WERI-Rb-1 (cell line): ENCODE results near the gene OR10A4.

Experiments
- DNase-seq: peaks from one replicate; pipeline ENCODE4 v3.0.0-alpha.2; 2020
- H3K27ac ChIP-seq: fragments of 250-450 bp; sonication (Bioruptor Pico); 2 replicates; pipeline ENCODE4 v1.5.1; 2020; ENCODE audit warnings: mild to moderate bottlenecking, moderate library complexity
- H3K27me3 ChIP-seq: fragments of 250-450 bp; sonication (Bioruptor Pico); 2 replicates; pipeline ENCODE4 v1.5.1; 2021; ENCODE audit warnings: mild to moderate bottlenecking, low read depth, moderate library complexity; ENCODE audit not compliant: insufficient read depth, severe bottlenecking
- H3K36me3 ChIP-seq: fragments of 250-450 bp; sonication (Bioruptor Pico); 2 replicates; pipeline ENCODE4 v1.5.1; 2020; ENCODE audit warnings: mild to moderate bottlenecking, moderate library complexity
- H3K4me3 ChIP-seq: 2 replicates; pipeline ENCODE4 v1.5.1; 2011; ENCODE audit warnings: low read depth, mild to moderate bottlenecking, control low read depth, low read length
- H3K9me3 ChIP-seq: fragments of 250-450 bp; sonication (Bioruptor Pico); 2 replicates; pipeline ENCODE4 v1.5.1; 2021; ENCODE audit warnings: mild to moderate bottlenecking, moderate library complexity; ENCODE audit not compliant: severe bottlenecking
- TF ChIP-seq, protein P1 (sequence below): IDR thresholded peaks from 2 replicates; pipeline ENCODE4 v1.5.1; 2011; ENCODE audit warnings: low read depth, mild to moderate bottlenecking, control low read depth, inconsistent platforms, low read length

The OR10A4 gene, protein sequence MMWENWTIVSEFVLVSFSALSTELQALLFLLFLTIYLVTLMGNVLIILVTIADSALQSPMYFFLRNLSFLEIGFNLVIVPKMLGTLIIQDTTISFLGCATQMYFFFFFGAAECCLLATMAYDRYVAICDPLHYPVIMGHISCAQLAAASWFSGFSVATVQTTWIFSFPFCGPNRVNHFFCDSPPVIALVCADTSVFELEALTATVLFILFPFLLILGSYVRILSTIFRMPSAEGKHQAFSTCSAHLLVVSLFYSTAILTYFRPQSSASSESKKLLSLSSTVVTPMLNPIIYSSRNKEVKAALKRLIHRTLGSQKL

DNA sequence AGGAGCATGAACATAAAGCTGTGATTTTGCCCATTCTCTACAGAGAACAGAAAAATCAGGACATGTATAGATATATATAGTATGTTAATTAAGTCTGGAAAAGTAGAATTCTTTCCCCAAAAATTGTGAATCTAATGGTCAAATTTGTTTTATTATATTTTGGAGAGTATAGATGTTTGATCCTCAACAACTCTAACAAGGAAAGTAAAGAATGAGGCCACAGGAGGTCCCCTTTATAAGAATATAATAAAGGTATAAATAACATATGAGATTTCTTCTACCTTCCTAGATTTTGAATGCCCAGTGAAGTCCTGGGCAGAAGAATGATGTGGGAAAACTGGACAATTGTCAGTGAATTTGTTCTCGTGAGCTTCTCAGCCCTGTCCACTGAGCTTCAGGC lies at the start of gene OR10A4:
Gene OR10A4, plus strand, starts transcription at position 301 of the 400 bp plus-strand sequence. Its CDS starts 23 bp downstream, at position 324.
- Histone ChIP-seq H3K9me3 (no peaks in the 10 kb centered on the region), H3K27ac (no peak within 1 kb of the TSS), H3K4me3 (no peak within 1 kb of the TSS), H3K36me3 (no peaks in the 10 kb centered on the region), H3K27me3 (no peaks in the 10 kb centered on the region)
- TF ChIP-seq, protein P1, sequence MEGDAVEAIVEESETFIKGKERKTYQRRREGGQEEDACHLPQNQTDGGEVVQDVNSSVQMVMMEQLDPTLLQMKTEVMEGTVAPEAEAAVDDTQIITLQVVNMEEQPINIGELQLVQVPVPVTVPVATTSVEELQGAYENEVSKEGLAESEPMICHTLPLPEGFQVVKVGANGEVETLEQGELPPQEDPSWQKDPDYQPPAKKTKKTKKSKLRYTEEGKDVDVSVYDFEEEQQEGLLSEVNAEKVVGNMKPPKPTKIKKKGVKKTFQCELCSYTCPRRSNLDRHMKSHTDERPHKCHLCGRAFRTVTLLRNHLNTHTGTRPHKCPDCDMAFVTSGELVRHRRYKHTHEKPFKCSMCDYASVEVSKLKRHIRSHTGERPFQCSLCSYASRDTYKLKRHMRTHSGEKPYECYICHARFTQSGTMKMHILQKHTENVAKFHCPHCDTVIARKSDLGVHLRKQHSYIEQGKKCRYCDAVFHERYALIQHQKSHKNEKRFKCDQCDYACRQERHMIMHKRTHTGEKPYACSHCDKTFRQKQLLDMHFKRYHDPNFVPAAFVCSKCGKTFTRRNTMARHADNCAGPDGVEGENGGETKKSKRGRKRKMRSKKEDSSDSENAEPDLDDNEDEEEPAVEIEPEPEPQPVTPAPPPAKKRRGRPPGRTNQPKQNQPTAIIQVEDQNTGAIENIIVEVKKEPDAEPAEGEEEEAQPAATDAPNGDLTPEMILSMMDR = no peak
- no peak for DNase-seq

DNA sequence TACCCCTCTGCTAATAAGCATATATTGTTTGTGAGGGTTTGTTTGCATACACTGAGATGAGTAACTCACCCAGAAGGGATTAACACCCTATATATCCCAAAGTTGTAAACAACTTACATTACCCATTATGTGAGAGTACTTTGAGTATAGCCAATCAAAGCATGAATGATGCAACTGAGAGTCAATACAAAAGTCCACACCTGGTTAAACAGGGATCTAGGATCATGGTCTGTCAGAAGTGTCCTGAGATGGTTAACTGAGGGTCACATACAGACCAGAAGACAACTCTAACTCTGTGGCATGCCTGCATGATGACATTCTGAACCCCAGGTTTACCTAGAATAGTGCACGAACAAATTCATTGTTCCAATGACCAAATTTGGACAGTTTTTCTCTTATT lies 48.3 kb upstream of the OR10A4 start:
- TF ChIP-seq, protein P1 = no peak
- Histone ChIP-seq H3K4me3 (no peak overlapping the region), H3K9me3 (no peaks in the 10 kb centered on the region)

DNA sequence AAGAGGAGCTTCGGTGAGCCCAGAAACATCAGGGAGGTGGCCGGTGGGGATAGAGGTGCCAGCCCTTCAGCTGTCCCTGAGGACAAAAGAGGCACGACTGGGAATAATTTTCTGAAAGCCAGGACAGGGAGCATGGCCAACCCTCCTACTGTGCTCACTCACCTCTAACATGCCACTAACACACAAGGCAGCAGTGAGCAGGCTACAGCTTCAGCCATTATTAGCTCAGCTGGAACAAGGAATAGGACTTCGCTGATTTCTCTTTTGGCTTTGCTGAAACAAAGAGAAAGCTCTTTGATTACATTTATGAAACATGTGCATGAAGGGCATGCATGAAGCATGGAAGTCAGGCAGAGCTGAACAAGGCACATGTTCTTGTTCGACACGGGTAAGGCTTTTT lies 43.1 kb upstream of the OR10A4 start:
- Histone ChIP-seq H3K27ac (no peak overlapping the region), H3K27me3 (no peaks in the 10 kb centered on the region), H3K36me3 (no peaks in the 10 kb centered on the region), H3K4me3 (no peak overlapping the region), H3K9me3 (no peaks in the 10 kb centered on the region)
- no peak for DNase-seq
- TF ChIP-seq, protein P1 = no peak

More for the DNA sequence above, 48.3 kb upstream of the OR10A4 start:
- no peaks in the 10 kb centered on the region for H3K36me3 ChIP-seq
- no peak for DNase-seq
- H3K27ac ChIP-seq = no peak overlapping the region
- H3K27me3 ChIP-seq = no peaks in the 10 kb centered on the region

DNA sequence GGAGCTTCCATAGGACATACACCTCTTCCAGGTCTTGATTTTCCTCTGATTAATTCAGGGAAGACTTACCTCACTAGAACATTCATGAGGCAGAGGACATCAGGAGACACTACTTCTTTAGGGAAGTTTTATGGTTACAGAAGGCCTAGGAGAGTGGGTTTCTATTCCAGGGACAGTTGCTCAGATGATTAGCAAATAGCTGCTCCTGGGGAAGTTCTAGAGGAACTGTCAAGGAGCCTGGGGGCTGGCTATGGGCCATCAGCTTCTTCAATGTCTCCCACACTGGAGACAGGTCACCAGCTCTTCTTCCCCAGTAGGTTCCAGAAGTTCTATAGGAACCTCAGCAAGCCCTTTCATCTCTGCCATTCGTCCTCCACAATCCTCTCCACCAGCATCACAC lies 42.4 kb upstream of the OR10A4 start:
- Histone ChIP-seq H3K9me3 (no peaks in the 10 kb centered on the region), H3K27me3 (no peaks in the 10 kb centered on the region), H3K36me3 (no peaks in the 10 kb centered on the region), H3K27ac (no peak overlapping the region), H3K4me3 (no peak overlapping the region)
- TF ChIP-seq, protein P1 = no peak
- no peak for DNase-seq

DNA sequence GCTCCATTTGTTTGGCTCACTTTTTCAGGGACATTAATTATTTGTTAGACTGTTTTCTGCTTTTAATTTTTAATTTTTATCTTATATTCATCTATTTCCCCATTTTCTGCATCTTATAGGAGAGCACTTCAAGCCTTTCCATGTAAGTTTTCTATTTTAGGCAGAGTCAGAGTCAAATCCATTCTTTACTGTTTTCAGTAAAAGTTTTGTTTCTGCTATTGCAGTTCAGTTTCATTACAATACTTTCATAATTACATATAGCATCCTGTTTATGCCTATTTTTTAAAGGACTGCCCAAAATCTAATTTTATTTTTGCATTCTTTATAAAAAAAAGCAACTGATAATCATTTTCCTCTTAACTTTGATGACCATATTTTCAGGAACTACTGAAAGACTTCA lies 34.7 kb upstream of the OR10A4 start:
- TF ChIP-seq, protein P1 = no peak

DNA sequence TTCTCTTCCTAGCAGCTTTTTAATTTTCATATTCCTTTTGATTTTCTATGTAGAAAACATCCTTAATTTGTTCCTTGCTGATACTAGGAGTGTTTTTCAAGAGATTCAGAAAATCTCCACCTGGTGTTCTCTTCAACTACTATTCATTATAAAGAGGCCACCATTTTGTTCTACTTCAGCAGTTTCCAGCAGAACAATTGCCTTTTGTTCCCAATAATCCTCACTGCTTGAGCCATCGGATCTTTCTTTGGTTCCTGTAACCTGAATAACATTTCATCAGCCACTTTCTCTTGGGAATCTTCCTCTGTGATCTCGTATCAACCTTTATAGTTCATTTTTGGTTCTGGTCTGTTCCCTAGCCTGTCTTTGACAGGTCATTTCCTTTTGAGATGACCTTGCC lies 32.8 kb upstream of the OR10A4 start:
- H3K9me3 ChIP-seq = no peaks in the 10 kb centered on the region
- H3K27me3 ChIP-seq = no peaks in the 10 kb centered on the region
- H3K36me3 ChIP-seq = no peaks in the 10 kb centered on the region
- TF ChIP-seq, protein P1 = no peak
- DNase-seq = no peak
- H3K4me3 ChIP-seq = no peak overlapping the region
- H3K27ac ChIP-seq = no peak overlapping the region

More for the DNA sequence above, 34.7 kb upstream of the OR10A4 start:
- no peak for DNase-seq
- no peaks in the 10 kb centered on the region for H3K27me3 ChIP-seq
- no peak overlapping the region for H3K27ac ChIP-seq
- no peaks in the 10 kb centered on the region for H3K36me3 ChIP-seq
- H3K9me3 ChIP-seq = no peaks in the 10 kb centered on the region
- no peak overlapping the region for H3K4me3 ChIP-seq
